Stimulated activated naive CD4-positive, alpha-beta T cell (primary cell): ENCODE results near the gene SHANK2.
"Not testable (repeated sequence)": the region's sequence is repeated elsewhere in the genome, so short reads cannot be mapped to it uniquely, and the experiment has no call there.

Source experiments
- DNase-seq, 6 experiments: peaks; one replicate each; lab custom pipeline; 2025; lab: John Stamatoyannopoulos, UW

Gene SHANK2

DNA sequence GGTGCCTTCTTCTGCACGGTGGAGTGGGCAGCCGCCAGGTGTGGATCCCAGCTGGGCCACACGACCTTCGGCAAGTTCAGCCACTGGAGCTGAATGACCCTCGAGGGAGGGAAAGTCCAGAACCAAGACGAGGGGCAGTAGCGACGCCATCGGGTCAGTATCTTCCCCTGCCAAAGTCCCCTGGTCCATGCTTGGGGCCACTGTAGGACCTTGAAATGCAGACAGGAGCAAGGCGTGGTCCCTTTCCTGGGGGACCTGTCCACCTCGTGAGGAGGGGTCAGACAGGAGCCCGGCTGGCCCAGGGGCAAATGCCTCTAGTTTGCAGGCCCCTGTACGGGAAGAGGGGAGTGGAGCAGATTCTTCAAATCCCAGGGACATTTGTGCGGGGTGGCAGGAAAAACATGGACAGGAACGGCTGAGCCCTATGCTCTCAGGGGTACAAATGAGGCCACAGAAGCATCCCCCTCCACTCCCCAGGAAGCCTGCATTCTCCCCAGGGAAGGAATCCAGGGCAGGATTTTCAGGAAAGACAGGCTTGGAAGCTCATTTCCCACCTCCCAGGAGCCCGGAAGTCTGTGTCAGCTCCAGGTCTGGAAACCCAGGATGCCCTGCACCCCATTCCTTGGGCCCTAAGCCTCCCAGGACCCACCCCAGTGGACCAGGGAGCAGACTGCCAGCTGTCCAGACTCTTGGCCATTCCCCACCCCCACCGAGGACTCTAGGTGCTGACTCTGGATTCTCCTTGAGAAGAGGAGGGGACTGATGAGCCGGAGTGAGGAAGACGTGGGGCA is 6.6 kb downstream of the SHANK2 start:
- DNase-seq = no peak

DNA sequence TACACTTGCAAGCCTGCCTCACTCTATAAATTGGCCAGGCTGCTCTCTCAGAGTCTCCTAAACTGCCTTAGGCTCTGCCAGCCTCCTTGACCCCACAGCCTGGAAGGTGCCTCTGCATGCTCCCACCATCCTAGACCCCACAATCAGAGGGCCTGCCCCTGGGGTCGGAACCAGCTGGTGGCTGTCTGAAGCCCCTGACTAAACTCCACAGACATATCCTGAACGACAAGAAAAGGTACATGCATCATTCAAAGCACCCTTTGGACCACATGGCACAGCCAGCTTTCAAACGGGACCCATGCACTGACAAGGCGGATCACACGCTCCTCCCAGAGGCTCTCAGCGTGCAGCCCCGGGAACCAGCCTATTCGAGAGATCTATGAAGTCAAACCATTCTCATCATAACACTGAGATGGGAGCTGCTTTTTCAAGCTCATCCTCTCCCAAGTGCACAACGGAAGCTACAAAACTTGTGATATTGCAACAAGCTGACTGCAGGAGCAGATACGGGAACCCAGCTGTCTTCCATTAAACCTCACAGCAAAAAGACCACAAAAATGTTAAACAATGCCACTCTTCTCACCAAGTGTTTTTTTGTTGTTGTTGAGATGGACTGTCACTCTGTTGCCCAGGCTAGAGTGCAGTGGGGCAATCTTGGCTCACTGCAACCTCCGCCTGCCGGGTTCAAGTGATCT is 8.1 kb downstream of the SHANK2 start:
- DNase-seq = no peak

DNA sequence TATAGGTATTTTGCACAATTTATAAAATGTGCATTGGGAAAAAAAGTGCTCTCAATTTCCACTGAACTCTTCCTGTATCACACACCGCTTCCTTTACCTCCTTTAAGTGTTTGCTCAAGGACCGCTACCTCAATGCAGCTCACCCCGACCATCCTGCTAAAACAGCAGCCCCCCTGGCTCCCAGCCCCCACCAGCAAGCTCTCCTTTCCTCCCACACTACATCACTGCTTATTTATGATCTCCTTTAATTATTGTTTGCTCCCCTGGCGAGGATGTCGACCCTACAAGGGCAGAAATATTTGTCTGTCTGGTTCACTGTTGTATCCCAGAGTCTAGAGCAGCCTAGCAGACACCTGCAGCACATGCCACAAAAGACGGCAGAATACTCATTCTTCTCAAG is 10.0 kb downstream of the SHANK2 start:
- DNase-seq = no peak

DNA sequence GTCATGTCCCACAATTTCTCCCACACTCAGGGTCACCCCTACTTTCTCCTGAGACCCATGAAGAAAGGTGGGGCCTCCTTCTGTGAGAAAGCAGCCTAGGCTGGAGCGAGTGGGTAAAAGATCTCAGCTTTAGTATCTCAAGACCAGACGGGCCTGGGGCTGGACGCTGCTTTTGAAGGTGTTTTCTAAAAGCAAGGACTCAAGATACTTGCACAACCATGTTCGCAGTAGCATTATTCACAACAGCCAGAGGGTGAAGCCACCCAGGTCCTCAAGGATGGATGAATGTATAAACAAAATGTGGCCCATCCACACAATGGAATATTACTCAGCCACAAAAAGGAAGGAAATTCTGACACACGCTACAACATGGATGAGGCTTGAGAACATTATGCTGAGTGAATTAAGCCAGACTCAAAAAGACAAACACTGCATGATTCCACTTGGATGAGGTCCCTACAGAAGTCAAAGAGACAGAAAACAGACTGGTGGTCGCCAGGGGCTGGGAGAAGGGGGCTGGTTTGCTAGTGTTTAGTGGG is 10.6 kb downstream of the SHANK2 start:
- no peak for DNase-seq

DNA sequence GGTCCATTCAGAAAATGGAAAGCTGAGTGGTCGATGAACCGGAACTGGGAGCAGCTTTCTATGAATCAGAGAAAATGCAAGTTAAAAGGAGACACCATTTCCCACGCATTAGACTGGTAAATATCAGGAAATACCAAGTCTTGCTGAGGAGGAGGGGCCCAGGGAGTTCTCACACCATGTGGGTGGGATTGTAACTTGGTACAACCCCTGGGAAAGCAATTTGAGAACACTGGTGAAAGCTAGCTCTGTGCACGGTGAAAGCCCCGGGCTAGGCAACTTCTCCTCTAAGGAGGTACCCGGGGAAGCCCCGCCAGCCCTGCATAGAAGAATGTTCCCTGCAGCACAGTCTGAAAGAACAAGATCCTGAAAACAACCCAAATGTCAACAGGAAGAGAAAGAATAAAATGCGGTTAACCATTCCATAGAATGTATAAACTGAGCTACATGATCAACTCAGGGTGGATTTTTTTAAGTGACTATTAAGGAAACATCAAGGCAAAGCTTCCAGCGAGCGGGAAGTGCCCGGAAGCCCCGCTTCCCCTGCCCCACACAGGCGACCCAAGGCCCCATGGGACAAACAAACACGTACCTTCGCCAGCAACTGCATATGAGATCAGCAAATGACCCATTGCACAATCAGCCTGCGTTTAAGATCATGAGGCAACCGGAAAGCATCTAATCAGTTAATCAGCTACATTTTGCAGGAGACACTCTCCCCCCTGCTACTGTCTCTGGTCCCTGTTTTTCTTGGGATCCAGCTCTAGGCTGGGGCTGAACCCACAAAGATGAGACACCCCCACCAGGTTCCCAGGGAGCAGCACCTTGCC is 11.3 kb downstream of the SHANK2 start:
- DNase-seq = no peak

DNA sequence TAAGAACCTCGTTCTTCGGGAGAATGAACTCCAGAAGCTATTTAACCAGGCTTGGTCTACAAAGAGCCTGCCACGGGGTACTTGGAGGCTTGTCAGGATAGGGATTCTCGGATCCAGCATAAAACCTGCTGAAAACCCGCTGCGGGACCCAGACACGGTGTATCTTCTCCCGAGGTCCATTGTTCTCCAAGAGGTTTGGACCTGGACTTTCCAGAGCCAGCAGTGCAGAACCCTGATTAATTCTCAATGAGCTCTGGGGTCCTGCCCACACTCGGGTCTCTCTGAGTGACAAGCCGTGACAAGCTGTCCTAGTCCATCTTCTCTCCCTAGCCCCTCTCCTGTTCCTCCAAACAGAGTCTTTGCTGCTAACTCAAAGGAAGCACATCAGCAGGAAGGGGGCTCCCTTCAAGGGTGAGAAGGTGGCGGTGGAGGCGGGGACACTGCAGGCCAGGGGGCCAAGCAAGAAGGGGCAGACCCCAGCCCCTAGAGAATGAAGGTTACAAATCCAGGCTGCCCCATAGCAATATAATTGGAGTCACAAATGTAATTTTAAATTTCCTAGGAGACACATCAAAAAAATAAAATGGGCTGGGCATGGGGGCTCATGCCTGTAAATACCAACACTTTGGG is 12.2 kb downstream of the SHANK2 start:
- no peak for DNase-seq

DNA sequence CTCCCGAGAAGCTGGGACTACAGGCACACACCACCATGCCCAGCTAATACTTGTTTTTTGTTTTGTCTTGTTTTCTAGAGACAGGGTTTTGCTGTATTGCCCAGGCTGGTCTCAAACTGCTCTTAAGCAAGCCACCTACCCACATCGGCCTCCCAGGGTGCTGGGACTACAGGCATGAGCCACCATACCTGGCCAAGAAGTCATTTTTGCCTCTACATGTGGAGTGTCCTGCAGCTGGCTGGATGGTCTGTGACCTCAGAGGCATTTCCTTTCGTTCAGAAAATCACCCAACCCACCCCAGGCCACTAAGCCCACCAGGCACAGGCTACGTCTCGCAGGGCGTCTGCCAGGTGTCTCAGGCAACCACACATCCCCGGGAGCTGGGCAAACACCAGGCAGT is 12.8 kb downstream of the SHANK2 start:
- no peak for DNase-seq

DNA sequence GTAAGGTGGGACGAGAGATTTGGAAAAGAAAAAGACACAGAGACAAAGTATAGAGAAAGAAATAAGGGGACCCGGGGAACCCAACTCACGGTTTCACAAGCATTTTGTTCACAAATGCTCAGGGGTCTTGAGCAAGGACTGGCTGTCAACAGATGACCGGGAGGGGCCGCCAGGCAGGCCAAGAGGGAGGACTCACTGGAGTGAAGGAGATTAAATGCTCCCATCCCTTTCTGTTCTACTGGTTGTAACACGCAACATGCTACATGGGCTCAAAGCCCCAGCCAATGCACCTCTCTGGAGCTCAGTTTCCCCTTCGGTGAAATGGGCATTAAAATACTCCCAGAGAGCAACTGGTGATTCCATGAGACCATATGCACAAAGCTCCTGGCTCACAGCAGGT is 13.4 kb downstream of the SHANK2 start:
- no peak for DNase-seq

DNA sequence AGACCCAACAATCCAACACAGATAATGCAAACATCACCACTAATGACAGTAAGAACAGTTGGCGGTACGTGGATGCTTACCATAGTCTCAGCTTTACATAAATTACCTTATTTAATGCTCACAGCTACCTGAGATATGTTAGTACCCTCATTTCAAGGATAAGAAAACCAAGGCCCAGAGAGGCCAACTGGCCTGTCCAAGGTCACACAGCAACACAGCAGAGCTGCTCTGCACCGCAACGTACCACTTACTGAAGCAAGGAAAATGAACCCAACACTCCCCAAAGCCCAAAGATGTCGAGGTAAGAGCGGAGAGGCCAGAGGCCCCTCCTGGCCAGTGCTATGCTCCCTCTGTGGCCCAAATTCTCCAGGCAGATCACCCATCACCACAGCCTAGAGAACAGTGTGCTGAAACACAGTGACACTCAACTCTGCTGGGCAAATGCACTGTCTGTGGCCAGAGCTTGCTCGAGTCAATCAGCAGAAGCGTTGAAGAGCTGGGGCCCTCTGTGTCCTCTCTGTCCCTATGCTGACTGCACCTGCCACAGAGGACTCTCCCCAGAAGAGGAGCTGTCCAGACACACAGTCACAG is 14.0 kb downstream of the SHANK2 start:
- no peak for DNase-seq

DNA sequence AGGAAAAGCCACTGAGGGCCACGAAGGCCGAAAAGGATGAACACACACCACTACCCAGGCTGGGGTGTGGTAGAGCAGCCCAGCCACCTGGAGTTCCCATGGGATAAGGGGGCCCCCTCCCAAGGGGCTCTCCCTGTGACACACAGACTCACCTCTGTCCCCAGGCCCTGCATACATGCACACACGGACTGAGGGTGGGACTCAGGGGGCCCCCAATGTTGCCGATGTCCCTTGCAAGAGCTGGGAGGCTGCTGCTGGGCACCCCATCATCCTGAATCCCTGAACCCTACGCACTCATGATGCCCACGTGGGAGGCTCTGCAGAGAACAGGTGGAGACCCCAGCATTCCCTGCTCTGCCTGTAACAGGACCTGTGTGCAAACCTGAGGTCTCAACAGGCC is 14.5 kb downstream of the SHANK2 start:
- DNase-seq = no peak

DNA sequence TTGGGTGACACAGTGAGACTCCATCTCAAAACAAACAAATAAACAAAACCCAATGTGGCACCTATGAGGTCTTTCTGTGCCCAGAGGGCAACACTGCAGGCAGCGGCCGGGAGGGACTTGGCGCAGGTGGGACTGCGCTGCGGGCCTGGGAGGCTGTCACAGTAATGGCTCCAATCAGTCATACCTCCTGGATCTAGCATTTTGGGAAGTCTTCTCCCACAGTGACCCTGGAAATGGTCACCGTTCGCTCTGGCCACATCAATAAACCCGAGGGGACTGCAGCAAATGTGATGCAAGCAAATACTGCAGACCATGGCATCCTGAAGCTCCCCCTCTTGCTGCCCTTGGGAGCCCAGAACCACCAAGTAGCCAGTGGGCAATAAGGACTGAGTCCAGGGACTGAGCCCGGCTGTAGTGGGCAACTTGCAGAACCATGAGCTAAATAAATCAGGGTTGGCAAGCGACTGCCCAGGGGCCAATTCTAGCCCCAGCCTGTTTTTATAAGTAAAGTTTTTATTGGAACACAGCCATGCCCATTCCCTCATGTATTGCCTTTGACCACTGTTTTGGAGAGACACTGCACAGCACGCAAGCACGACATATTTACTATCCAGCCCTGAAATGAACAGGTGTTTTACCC is 15.4 kb downstream of the SHANK2 start:
- no peak for DNase-seq

DNA sequence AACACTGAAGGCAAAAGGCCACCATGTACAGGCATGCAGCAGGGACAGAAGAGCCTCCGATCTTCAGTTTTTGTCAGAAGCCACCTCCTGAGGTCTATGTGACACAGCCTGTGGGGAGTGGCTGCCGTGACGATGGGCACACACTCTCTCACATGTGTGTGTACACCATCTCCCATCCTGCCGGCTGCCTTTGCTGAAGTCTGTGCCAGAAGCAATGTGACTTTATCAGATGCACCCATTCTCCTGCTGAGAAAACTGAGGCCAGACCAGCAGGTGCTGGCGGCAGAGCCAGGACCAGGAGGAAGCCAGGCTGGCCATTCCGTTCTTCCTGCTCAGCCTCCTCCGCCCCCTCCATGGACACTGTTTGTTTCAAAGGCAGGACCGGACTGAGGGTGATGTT is 16.7 kb downstream of the SHANK2 start:
- DNase-seq = no peak

DNA sequence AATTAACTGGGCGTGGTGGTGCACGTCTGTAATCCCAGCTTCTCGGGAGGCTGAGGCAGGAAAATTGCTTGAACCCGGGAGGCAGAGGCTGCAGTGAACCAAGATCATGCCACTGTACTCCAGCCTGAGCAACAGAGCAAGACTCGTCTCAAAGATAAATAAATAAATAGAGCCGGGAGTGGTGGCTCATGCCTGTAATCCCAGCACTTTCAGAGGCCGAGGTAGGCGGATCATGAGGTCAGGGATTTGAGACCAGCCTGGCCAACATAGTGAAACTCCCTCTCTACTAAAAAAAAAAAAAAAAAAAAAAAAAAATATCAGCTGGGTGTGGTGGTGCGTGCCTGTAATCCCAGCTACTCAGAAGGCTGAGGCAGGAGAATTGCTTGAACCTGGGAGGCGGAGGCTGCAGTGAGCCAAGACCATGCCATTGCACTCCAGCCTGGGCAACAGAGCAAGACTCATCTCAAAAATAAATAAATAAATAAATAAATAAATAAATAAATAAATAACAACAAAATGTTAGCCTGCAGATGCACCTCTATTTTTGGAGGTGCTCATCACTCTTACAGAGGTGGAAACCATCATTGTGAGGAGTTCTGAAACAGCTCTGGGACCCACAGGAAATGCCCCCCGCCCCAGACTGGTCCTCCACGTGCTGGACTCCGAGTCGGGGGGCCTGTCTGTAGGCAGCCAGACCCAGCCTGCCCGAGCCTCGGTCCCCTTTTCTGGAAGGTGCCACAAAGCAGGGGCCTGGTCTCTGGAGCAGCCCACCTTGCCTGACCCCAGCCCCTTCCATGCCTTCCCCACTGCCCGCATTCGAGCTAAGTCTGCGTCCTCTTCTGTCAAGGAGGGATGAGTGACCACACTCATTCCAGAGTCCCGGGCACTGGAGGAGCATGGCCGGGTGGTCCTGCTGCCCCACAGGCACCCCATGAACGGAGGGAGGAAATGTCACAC is 18.2 kb downstream of the SHANK2 start:
- DNase-seq = not testable (repeated sequence)

DNA sequence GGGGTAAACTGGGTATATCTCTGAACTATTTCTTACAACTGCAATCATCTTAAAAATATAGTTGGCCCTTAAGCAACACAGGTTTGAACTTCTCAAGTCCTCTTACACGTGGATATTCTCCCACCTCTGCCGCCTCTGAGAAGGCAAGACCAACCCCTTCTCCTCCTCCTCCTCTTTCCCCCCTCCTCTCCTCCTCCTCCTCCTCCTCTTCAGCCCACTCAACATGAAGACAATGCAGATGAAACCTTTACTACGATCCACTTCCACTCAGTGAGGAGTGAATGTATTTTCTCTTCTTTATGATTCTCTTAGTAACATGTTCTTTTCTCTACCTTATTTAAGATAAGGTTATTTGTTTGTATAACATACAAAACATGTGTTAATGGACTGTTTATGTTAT is 20.0 kb downstream of the SHANK2 start:
- no peak for DNase-seq

DNA sequence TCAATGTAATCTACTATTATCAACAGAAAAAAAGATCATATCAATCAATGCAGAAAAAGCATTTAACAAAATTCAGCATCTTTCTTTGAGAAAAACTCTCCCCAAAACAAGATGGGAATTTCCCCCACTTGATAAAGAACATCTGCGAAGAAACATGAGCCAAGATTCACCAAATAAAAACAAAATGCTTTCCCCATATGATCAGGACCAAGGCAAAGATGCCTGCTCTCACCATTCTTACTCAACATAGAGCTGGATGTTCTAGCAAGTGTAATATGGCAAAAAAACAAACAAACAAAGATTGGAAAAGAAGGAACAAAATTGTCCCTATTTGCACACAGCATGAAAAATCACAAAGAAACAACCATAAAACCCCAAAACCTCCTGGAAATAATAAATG is 23.4 kb downstream of the SHANK2 start:
- no peak for DNase-seq

DNA sequence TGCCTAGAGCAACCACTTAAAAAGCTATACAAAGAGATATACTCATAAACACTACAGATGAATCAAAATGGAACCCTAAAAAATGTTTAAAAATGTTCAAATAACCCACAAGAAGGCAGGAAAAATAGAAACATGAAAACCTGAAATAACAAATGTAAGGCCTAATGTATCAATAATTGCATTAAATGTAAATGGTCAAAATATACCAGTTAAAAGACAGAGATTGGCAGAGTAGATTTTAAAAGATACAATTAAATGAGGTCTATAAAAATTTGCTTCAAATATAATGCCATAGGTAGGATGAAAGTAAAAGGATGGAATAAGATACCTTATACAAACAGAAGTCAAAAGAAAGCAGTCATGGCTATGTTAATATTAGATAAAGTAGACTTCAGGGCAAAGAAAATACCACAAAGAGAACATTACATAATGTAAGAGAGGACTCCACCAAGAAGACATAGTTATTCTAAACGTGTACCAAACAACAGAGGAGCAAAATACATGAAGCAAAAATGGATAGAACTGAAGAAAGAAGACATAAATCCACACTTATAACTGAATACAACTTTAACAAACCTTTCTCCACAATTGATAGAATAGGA is 25.2 kb downstream of the SHANK2 start:
- no peak for DNase-seq

DNA sequence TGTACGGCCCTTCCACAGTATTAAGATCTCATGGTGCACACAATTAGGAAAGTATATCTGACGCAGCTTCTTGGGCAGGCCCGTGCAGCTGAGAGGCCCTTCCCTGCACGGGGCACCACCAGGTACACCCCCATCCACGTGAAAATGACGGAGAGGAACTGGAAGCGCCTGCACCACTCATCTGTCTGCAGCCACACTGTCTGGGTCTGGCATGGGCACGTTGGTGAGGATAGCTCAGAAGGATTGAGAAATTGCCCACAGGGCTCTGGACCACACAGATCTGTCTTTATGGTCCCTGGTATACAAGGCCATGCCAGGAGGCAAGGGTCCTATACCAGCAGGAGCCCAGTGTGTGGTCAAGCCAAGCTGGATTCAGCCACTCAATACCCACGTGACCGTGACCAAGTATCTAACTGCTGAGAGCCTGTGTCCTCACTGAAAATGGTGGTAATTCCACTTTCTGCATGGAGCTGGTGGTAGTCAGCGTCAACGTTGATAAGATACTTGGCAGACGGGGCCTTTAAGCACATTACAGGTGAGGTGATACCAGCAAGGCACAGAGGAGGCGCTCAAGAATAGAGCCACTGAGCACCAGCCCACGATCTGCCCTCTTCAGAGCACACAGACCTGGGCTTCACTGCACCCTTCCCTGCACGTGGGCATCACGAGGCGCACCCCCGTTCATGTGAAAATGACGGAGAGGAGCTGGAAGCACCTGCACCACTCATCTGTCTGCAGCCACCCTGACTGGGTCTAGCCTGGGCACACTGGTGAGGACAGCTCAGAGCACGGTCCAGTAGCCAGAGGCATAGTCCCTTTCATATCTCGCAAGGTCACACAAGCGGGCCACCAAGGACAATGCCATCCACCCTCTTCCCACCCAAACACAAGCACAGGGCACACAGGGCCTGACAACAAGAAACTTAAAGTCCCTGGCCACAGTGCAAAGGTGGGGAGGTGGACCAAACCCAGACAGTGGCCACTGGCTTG is 28.4 kb downstream of the SHANK2 start:
- DNase-seq = no peak

DNA sequence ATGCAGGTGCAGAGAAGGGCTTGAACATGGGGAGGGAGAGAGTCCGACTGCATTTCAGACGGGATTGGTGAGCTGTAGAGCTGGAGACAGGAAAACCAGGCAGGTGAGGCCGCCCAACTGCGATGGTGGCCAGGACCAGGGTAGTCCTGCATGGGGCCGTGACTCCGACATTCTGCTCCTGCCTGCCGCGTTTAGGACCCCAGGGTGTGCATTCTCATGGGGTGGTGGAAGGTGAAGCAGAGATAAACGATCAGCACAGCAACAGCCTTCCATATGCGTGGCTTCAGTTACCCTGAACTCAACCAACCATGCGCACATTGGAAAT is 29.3 kb downstream of the SHANK2 start:
- DNase-seq = no peak
